GM06990 (cell line): Measurements from ENCODE around the gene ST6GALNAC4.

ENCODE experiments used
- DNase-seq: peaks from one replicate; pipeline ENCODE4 v3.0.0-alpha.2; 2011; ENCODE audit not compliant: insufficient read length; ENCODE audit errors: extremely low read depth
- H3K27me3 ChIP-seq: replicated peaks from 2 replicates; pipeline ENCODE4 v1.6.0; 2011; ENCODE audit warnings: low read length; ENCODE audit not compliant: control insufficient read depth, insufficient read depth
- H3K36me3 ChIP-seq: 2 replicates; pipeline ENCODE4 v1.5.1; 2011; ENCODE audit warnings: low read length; ENCODE audit not compliant: control insufficient read depth, insufficient read depth
- H3K4me3 ChIP-seq: replicated peaks from 2 replicates; pipeline ENCODE4 v1.5.1; 2011; ENCODE audit warnings: low read depth, mild to moderate bottlenecking, control low read depth, low read length
- CTCF ChIP-seq: IDR thresholded peaks from 2 replicates; pipeline ENCODE4 v1.5.1; 2011; ENCODE audit warnings: low read length, control low read depth, mild to moderate bottlenecking, inconsistent platforms; ENCODE audit not compliant: insufficient read depth, poor library complexity, severe bottlenecking

The ST6GALNAC4 gene

GRCh38 chr9:127869310-127870152 is 47.3 kb downstream of the ST6GALNAC4 start:
- no peaks in the 10 kb centered on the region for H3K36me3 ChIP-seq
- H3K4me3 ChIP-seq = no peak overlapping the region
- TF ChIP-seq CTCF = peak; percentile 94
- peak; percentile 74 for DNase-seq
- H3K27me3 ChIP-seq = no peaks in the 10 kb centered on the region

- TF ChIP-seq CTCF = no peak
- Histone ChIP-seq H3K36me3 (no peaks in the 10 kb centered on the region), H3K27me3 (no peaks in the 10 kb centered on the region), H3K4me3 (no peak overlapping the region)
- no peak for DNase-seq
These were observed 48.5 kb downstream of the ST6GALNAC4 start for GRCh38 chr9:127868278-127868902.

- DNase-seq = no peak
These were observed 49.2 kb downstream of the ST6GALNAC4 start for GRCh38 chr9:127867356-127868277.

GRCh38 chr9:127866535-127866934 is 50.3 kb downstream of the ST6GALNAC4 start:
- peak; percentile 47 for DNase-seq
- Histone ChIP-seq H3K27me3 (no peaks in the 10 kb centered on the region), H3K36me3 (no peaks in the 10 kb centered on the region), H3K4me3 (no peak overlapping the region)
- TF ChIP-seq CTCF = no peak

More at GRCh38 chr9:127867356-127868277, 49.2 kb downstream of the ST6GALNAC4 start:
- Histone ChIP-seq H3K4me3 (no peak overlapping the region), H3K36me3 (no peaks in the 10 kb centered on the region), H3K27me3 (no peaks in the 10 kb centered on the region)
- TF ChIP-seq CTCF = no peak

GRCh38 chr9:127865645-127866464 is 51.0 kb downstream of the ST6GALNAC4 start:
- no peak for TF ChIP-seq CTCF

More at GRCh38 chr9:127865645-127866464, 51.0 kb downstream of the ST6GALNAC4 start:
- Histone ChIP-seq H3K27me3 (no peaks in the 10 kb centered on the region), H3K4me3 (no peak overlapping the region), H3K36me3 (no peaks in the 10 kb centered on the region)
- no peak for DNase-seq
